Smooth muscle cell (in vitro differentiated cells): ENCODE measurements around the gene CHST14. TPM values are rescaled to one million over a fixed set of nuclear protein-coding genes. Genes with fewer than 3 reads are reported as not detected.

Experiments used
- DNase-seq: peaks from one replicate; lab custom pipeline; 2025; ENCODE audit not compliant: unreplicated experiment; lab: John Stamatoyannopoulos, UW
- H2AFZ ChIP-seq: fragments of 200-600 bp; sonication (generic); 2 replicates; pipeline ENCODE4 v1.6.0; 2016; ENCODE audit warnings: antibody characterized with exemption, low read depth, mild to moderate bottlenecking
- H3F3A ChIP-seq: fragments of 200-600 bp; sonication (generic); 2 replicates; pipeline ENCODE4 v1.6.0; 2017; ENCODE audit warnings: antibody characterized with exemption, low read depth
- H3K27ac ChIP-seq: fragments of 200-600 bp; sonication (generic); 2 replicates; pipeline ENCODE4 v1.5.1; 2016; ENCODE audit warnings: low read depth, mild to moderate bottlenecking
- H3K27me3 ChIP-seq: fragments of 200-600 bp; sonication (generic); 2 replicates; pipeline ENCODE4 v1.6.1; 2016; ENCODE audit warnings: low read depth, mild to moderate bottlenecking
- H3K36me3 ChIP-seq: fragments of 200-600 bp; sonication (generic); 2 replicates; pipeline ENCODE4 v1.5.1; 2016; ENCODE audit warnings: low read depth
- H3K4me1 ChIP-seq: fragments of 200-600 bp; sonication (generic); 2 replicates; pipeline ENCODE4 v1.5.1; 2016; ENCODE audit warnings: low read depth
- H3K4me2 ChIP-seq: fragments of 200-600 bp; sonication (generic); 2 replicates; pipeline ENCODE4 v1.6.0; 2016; ENCODE audit warnings: mild to moderate bottlenecking
- H3K4me3 ChIP-seq: fragments of 200-600 bp; sonication (generic); 2 replicates; pipeline ENCODE4 v1.5.1; 2016; ENCODE audit warnings: mild to moderate bottlenecking
- H3K79me2 ChIP-seq: fragments of 200-600 bp; sonication (generic); 2 replicates; pipeline ENCODE4 v1.6.0; 2016; ENCODE audit warnings: low read depth, mild to moderate bottlenecking
- H3K9ac ChIP-seq: fragments of 200-600 bp; sonication (generic); 2 replicates; pipeline ENCODE4 v1.6.0; 2016; ENCODE audit warnings: low read depth
- H3K9me3 ChIP-seq: fragments of 200-600 bp; sonication (generic); replicated peaks from 2 replicates; pipeline ENCODE4 v1.5.1; 2016; ENCODE audit warnings: low read depth
- H4K20me1 ChIP-seq: fragments of 200-600 bp; sonication (generic); 2 replicates; pipeline ENCODE4 v1.6.0; 2016; ENCODE audit warnings: low read depth
- WGBS: methylation state at CpG from one replicate; pipeline ENCODE4 v1.1.7; 2016; ENCODE audit warnings: low lambda C conversion rate; 5-methylcytosine and 5-hydroxymethylcytosine counted together
- polyA plus RNA-seq: library from polyadenylated mRNA; unstranded; fragments of >200 nt; fragmentation: Nextera tagmentation; extraction: Ambion mirVana; gene quantifications from 2 replicates; pipeline ENCODE4 v1.2.1, GENCODE V29; 2016
- total RNA-seq: library from RNA; depleted of rRNA; stranded (reverse); fragments of >200 nt; gene quantifications from 2 replicates; pipeline ENCODE4 v1.2.3, GENCODE V29; 2014
- TF ChIP-seq, protein P1 (sequence below): fragments of 200-600 bp; sonication (generic); IDR thresholded peaks from 2 replicates; pipeline ENCODE4 v1.5.1; 2017; ENCODE audit warnings: borderline replicate concordance, mild to moderate bottlenecking, antibody characterized with exemption; ENCODE audit not compliant: insufficient read depth, poor library complexity, severe bottlenecking

The CHST14 gene
- total and polyA plus RNA-seq, 2 experiments from 2014 or later: 19.1 to 24.6 TPM

DNA sequence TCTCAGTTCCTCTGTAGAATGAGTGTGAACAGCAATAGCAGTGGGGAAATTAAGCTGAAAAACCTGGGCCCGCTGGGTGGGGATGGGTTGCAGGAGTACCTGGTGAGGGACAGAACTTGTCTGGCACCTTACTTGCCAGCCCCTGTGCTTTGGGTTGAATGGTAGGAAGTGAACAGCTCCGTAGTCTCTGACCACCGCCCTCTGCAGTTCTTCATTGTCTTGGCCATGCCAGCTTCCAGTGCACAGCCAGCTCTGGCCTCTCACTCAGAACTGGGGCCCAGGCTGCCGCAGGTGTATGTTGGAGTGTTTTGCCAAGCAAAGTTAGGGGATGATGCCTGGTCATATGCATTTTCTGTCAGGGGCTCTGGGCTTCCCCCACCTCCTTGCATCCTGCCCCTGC lies 14.0 kb upstream of the CHST14 start:
- Histone ChIP-seq H3K27ac (no peak overlapping the region), H3F3A (no peaks in the 10 kb centered on the region), H3K36me3 (no peaks in the 10 kb centered on the region), H3K79me2 (peaks cover 44% of the 10 kb centered on the region), H3K27me3 (no peaks in the 10 kb centered on the region), H3K4me1 (peaks cover 21% of the 10 kb centered on the region), H2AFZ (no peak overlapping the region), H3K9ac (no peak overlapping the region), H3K9me3 (no peaks in the 10 kb centered on the region), H3K4me2 (no peak overlapping the region), H3K4me3 (no peak overlapping the region), H4K20me1 (peaks cover 100% of the 10 kb centered on the region)
- 86% methylated on average over 4 of the region's 4 CpGs for WGBS
- TF ChIP-seq, protein P1, sequence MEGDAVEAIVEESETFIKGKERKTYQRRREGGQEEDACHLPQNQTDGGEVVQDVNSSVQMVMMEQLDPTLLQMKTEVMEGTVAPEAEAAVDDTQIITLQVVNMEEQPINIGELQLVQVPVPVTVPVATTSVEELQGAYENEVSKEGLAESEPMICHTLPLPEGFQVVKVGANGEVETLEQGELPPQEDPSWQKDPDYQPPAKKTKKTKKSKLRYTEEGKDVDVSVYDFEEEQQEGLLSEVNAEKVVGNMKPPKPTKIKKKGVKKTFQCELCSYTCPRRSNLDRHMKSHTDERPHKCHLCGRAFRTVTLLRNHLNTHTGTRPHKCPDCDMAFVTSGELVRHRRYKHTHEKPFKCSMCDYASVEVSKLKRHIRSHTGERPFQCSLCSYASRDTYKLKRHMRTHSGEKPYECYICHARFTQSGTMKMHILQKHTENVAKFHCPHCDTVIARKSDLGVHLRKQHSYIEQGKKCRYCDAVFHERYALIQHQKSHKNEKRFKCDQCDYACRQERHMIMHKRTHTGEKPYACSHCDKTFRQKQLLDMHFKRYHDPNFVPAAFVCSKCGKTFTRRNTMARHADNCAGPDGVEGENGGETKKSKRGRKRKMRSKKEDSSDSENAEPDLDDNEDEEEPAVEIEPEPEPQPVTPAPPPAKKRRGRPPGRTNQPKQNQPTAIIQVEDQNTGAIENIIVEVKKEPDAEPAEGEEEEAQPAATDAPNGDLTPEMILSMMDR: no peak
- DNase-seq: no peak

DNA sequence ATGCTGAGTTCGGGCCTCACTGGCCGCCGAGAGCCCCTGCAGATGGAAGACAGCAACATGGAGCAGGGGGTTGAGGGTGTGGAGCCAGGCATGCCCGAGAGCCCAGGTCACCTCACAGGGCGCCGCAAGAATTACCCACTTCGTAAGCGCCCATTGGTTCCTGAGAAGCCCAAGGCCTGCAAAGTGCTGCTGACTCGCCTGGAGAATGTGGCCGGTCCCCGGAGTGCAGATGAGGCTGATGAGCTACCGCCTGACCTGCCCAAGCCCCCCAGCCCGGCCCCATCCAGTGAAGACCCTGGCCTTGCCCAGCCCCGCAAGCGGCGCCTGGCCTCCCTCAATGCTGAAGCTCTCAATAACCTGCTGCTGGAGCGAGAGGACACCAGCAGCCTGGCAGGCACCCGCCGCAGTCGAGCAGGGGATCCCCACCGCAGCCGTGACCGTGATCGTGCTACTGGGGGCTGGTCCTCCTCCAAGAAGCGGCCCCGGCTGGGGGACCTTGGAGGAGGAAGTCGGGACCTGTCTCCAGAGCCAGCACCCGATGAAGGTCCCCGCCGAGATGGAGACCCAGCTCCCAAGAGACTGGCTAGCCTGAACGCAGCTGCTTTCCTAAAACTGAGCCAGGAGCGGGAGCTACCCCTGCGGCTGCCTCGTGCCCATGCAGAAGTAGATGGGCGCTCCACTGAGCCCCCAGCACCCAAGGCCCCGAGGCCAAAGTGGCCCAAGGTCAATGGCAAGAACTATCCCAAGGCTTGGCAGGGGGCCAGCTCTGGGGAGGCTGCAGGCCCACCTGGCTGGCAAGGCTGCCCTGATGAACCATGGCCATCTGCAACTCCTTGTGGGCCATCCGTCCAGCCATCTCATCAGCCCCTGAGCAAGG lies 12.1 kb upstream of the CHST14 start:
- 97% methylated on average over 35 of the region's 37 CpGs for WGBS
- Histone ChIP-seq H3F3A (no peaks in the 10 kb centered on the region), H3K79me2 (peaks cover 32% of the 10 kb centered on the region), H3K9me3 (no peaks in the 10 kb centered on the region), H3K4me2 (no peak overlapping the region), H3K4me3 (no peak overlapping the region), H3K9ac (no peak overlapping the region), H3K36me3 (no peaks in the 10 kb centered on the region), H2AFZ (no peak overlapping the region), H3K27ac (no peak overlapping the region), H3K4me1 (peaks cover 18% of the 10 kb centered on the region), H3K27me3 (no peaks in the 10 kb centered on the region), H4K20me1 (peaks cover 98% of the 10 kb centered on the region)
- TF ChIP-seq, protein P1: no peak
- no peak for DNase-seq

DNA sequence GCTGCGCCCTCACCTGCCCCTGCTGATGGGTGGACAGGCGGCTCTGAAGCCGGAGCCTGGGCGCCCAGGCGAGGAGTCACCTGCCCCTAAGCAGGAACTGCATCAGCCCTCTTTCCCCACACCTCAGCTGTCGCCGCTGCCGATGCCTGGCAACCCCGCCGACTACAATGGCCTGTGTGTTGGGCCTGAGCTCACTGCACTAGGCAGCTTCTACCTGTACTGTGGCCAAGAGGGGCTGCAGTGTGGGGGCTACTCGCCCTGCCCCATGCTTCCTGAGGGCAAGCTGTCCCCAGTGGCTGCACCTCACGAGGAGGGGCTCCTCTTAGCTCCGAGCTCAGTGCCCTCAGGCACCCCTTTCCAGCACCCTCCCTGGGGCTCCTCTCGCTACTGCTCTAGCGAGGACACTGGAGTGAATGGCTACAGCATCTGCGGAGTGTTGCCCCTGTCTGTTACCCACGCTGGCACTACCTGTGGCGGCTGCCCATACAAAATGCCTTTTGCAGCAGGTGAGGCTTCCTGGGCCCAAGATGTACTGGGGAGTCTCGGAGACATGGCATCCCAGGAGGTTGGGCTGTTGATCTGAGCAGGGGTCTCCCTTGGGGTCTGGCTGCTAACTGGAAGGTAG lies 11.3 kb upstream of the CHST14 start:
- H3K4me1 ChIP-seq: peaks cover 15% of the 10 kb centered on the region
- TF ChIP-seq, protein P1: no peak
- H3K27ac ChIP-seq: no peak overlapping the region
- no peak overlapping the region for H2AFZ ChIP-seq
- no peaks in the 10 kb centered on the region for H3K27me3 ChIP-seq
- peaks cover 30% of the 10 kb centered on the region for H3K79me2 ChIP-seq
- 99% methylated on average over 19 of the region's 19 CpGs for WGBS
- H3F3A ChIP-seq: no peaks in the 10 kb centered on the region
- peaks cover 97% of the 10 kb centered on the region for H4K20me1 ChIP-seq
- H3K4me2 ChIP-seq: no peak overlapping the region
- H3K9ac ChIP-seq: no peak overlapping the region
- DNase-seq: no peak
- H3K9me3 ChIP-seq: no peaks in the 10 kb centered on the region
- H3K4me3 ChIP-seq: no peak overlapping the region
- H3K36me3 ChIP-seq: no peaks in the 10 kb centered on the region
